ENCODE data around the gene ZNF354C.

- no peak for TF ChIP-seq PBX2 (CRISPR knock-in tag; IDR thresholded peaks at IDR 0.05)
- no peak for TF ChIP-seq POLR2A (IDR thresholded peaks at IDR 0.05; ENCODE audit: insufficient read depth in 1 of 2, low read depth in 2 of 2, low read length in 2 of 2)
Observed at GRCh38 chr5:179131321-179131835, 71.2 kb downstream of the ZNF354C start.

Measured in HepG2 (cell line).